Head of caudate nucleus (tissue), 42 donors: Measurements from ENCODE around the gene MEF2D.

Experiments
- DNase-seq, 42 donors: peaks; one replicate each; pipeline versions ENCODE4 v3.0.0 to v3.0.0-alpha.2; 2020 to 2021; ENCODE audit warnings: mixed read lengths in 7 of 42
- intact Hi-C: fragments of 100-400 bp; cut with DNase I; formaldehyde crosslinking; loops from one replicate; pipeline ENCODE4 v1.15.0; 2022

MEF2D gene

GRCh38 chr1:156425943-156426342 lies 74.6 kb downstream of the MEF2D start:
- intact Hi-C loops: no loop called here
- DNase-seq: peak in 1 of 42 donors; percentile 3

GRCh38 chr1:156424806-156425432 lies 75.7 kb downstream of the MEF2D start:
- intact Hi-C loops: no loop called here
- DNase-seq: no peak

- intact Hi-C loops: no loop called here
- no peak for DNase-seq
Observed at GRCh38 chr1:156423422-156424352, 76.9 kb downstream of the MEF2D start.

- intact Hi-C loops: no loop called here
- peak in 1 of 42 donors; percentile 28 for DNase-seq
Observed at GRCh38 chr1:156422602-156423091, 77.9 kb downstream of the MEF2D start.

GRCh38 chr1:156421939-156422601 lies 78.5 kb downstream of the MEF2D start:
- peak in 1 of 42 donors; percentile 5 for DNase-seq
- intact Hi-C loops: no loop called here

- DNase-seq: peak; percentile 82 to 97 (median 93)
- intact Hi-C loops: no loop called here
Observed at GRCh38 chr1:156421062-156421938, 79.3 kb downstream of the MEF2D start.

- peak in 3 of 42 donors; percentile 24 to 62 (median 61) for DNase-seq
- intact Hi-C loops: no loop called here
Observed at GRCh38 chr1:156420205-156421061, 80.1 kb downstream of the MEF2D start.

GRCh38 chr1:156419854-156420204 lies 80.7 kb downstream of the MEF2D start:
- DNase-seq: peak in 3 of 42 donors; percentile 45 to 68 (median 60)
- intact Hi-C loops: no loop called here

GRCh38 chr1:156418416-156419070 lies 82.0 kb downstream of the MEF2D start:
- intact Hi-C loops: no loop called here

GRCh38 chr1:156417401-156418020 lies 83.1 kb downstream of the MEF2D start:
- peak in 31 of 42 donors; percentile 51 to 89 (median 73) for DNase-seq
- intact Hi-C loops: no loop called here

More at GRCh38 chr1:156418416-156419070, 82.0 kb downstream of the MEF2D start:
- peak in 2 of 42 donors; percentile 23 to 55 for DNase-seq

GRCh38 chr1:156416993-156417392 lies 83.6 kb downstream of the MEF2D start:
- DNase-seq: no peak
- intact Hi-C loops: no loop called here

- intact Hi-C loops: no loop called here
- DNase-seq: peak in 19 of 42 donors; percentile 37 to 85 (median 66)
Observed at GRCh38 chr1:156414461-156415064, 86.0 kb downstream of the MEF2D start.
